GM23338 (cell line): Measurements from ENCODE around the gene POPDC2. TPM values are rescaled to one million over a fixed set of nuclear protein-coding genes. Genes with fewer than 3 reads are reported as not detected.
"Not testable (repeated sequence)": the region's sequence is repeated elsewhere in the genome, so short reads cannot be mapped to it uniquely, and the experiment has no call there.

Experiments
- ATAC-seq: fragments of 200-7000 bp; cut with Tn5 transposase; 3 replicates; pipeline ENCODE4 v1.9.1; 2020
- DNase-seq: peaks from one replicate; pipeline ENCODE4 v3.0.0-alpha.2; 2015; ENCODE audit warnings: low spot score
- H2AFZ ChIP-seq: fragments of 200-600 bp; sonication (generic); 2 replicates; pipeline ENCODE4 v1.8.0; 2016; ENCODE audit warnings: antibody characterized with exemption, mild to moderate bottlenecking, moderate library complexity
- H3F3A ChIP-seq: fragments of 200-600 bp; sonication (generic); replicated peaks from 2 replicates; pipeline ENCODE4 v1.8.0; 2017; ENCODE audit warnings: antibody characterized with exemption, mixed run types, low read depth
- H3K27ac ChIP-seq: fragments of 200-600 bp; sonication (generic); 2 replicates; pipeline ENCODE4 v1.6.1; 2016; ENCODE audit warnings: low read depth
- H3K27me3 ChIP-seq: fragments of 200-600 bp; sonication (generic); 2 replicates; pipeline ENCODE4 v1.8.0; 2016; ENCODE audit warnings: mild to moderate bottlenecking, mixed run types, moderate library complexity; ENCODE audit not compliant: insufficient read depth
- H3K36me3 ChIP-seq: fragments of 200-600 bp; sonication (generic); 2 replicates; pipeline ENCODE4 v1.8.0; 2016; ENCODE audit warnings: mild to moderate bottlenecking; ENCODE audit not compliant: insufficient read depth
- H3K4me1 ChIP-seq: fragments of 200-600 bp; sonication (generic); 2 replicates; pipeline ENCODE4 v1.8.0; 2016; ENCODE audit warnings: mild to moderate bottlenecking, moderate library complexity; ENCODE audit not compliant: insufficient read depth
- H3K4me2 ChIP-seq: fragments of 200-600 bp; sonication (generic); 2 replicates; pipeline ENCODE4 v1.7.1; 2017; ENCODE audit warnings: mixed run types
- H3K4me3 ChIP-seq: fragments of 200-600 bp; sonication (generic); 2 replicates; pipeline ENCODE4 v1.6.1; 2016; ENCODE audit warnings: mixed run types
- H3K79me2 ChIP-seq: fragments of 200-600 bp; sonication (generic); replicated peaks from 2 replicates; pipeline ENCODE4 v1.8.0; 2017; ENCODE audit warnings: mild to moderate bottlenecking; ENCODE audit not compliant: insufficient read depth
- H3K9me2 ChIP-seq: fragments of 200-600 bp; sonication (generic); 2 replicates; pipeline ENCODE4 v1.8.0; 2017; ENCODE audit not compliant: insufficient read depth
- H4K20me1 ChIP-seq: fragments of 200-600 bp; sonication (generic); replicated peaks from 2 replicates; pipeline ENCODE4 v1.8.0; 2017; ENCODE audit warnings: mild to moderate bottlenecking; ENCODE audit not compliant: insufficient read depth
- H3K27ac Mint-ChIP-seq: 2 replicates; pipeline ENCODE4 v1.8.0; 2020; ENCODE audit warnings: inconsistent platforms, mild to moderate bottlenecking, moderate library complexity, mixed read lengths
- H3K27me3 Mint-ChIP-seq: 3 replicates; pipeline ENCODE4 v1.8.0; 2022; ENCODE audit warnings: low read depth, mild to moderate bottlenecking, moderate library complexity, mixed read lengths, inconsistent platforms; ENCODE audit not compliant: insufficient read depth, poor library complexity
- H3K36me3 Mint-ChIP-seq: 3 replicates; pipeline ENCODE4 v1.8.0; 2021; ENCODE audit warnings: low read depth, mild to moderate bottlenecking, inconsistent platforms, moderate library complexity, mixed read lengths
- H3K4me1 Mint-ChIP-seq: 3 replicates; pipeline ENCODE4 v1.8.0; 2020; ENCODE audit warnings: mild to moderate bottlenecking, inconsistent platforms, mixed read lengths
- H3K4me3 Mint-ChIP-seq: 3 replicates; pipeline ENCODE4 v1.8.0; 2021; ENCODE audit warnings: moderate library complexity, mild to moderate bottlenecking, inconsistent platforms, mixed read lengths
- H3K9me3 Mint-ChIP-seq: 3 replicates; pipeline ENCODE4 v1.8.0; 2020; ENCODE audit warnings: moderate library complexity, mild to moderate bottlenecking, inconsistent platforms, mixed read lengths
- CREB1 ChIP-seq: fragments of 250-450 bp; sonication (Bioruptor Pico); IDR thresholded peaks from 2 replicates; pipeline ENCODE4 v1.5.0; 2020; ENCODE audit warnings: low read depth, mild to moderate bottlenecking, moderate library complexity
- EZH2 ChIP-seq: fragments of 200-600 bp; sonication (generic); IDR thresholded peaks from one replicate; pipeline ENCODE4 v1.8.0; 2017; ENCODE audit warnings: antibody characterized with exemption, mild to moderate bottlenecking, low read depth; ENCODE audit not compliant: unreplicated experiment
- EZH2phosphoT487 ChIP-seq: fragments of 200-600 bp; sonication (generic); IDR thresholded peaks from one replicate; pipeline ENCODE4 v1.8.1; 2018; ENCODE audit warnings: antibody characterized with exemption; ENCODE audit not compliant: unreplicated experiment
- JUNB ChIP-seq: IDR thresholded peaks from one replicate; pipeline ENCODE4 v1.6.1; 2016; ENCODE audit warnings: antibody characterized with exemption; ENCODE audit not compliant: unreplicated experiment
- POLR2AphosphoS5 ChIP-seq: IDR thresholded peaks from 2 replicates; pipeline ENCODE4 v1.6.1; 2016; ENCODE audit warnings: antibody characterized with exemption, low read depth
- STAT1 ChIP-seq: IDR thresholded peaks from one replicate; pipeline ENCODE4 v1.6.1; 2016; ENCODE audit warnings: antibody characterized with exemption; ENCODE audit not compliant: unreplicated experiment
- ZNF114 ChIP-seq: fragments of 250-450 bp; sonication (Bioruptor Pico); IDR thresholded peaks from 2 replicates; pipeline ENCODE4 v1.5.0; 2020; ENCODE audit warnings: mild to moderate bottlenecking, moderate library complexity
- ZNF331 ChIP-seq: fragments of 250-450 bp; sonication (Bioruptor Pico); IDR thresholded peaks from 2 replicates; pipeline ENCODE4 v1.5.0; 2020; ENCODE audit warnings: low read depth, mild to moderate bottlenecking, moderate library complexity
- polyA plus RNA-seq: library from polyadenylated mRNA; unstranded; fragments of >200 nt; fragmentation: Nextera tagmentation; extraction: Ambion mirVana; gene quantifications from 2 replicates; pipeline ENCODE4 v1.2.1, GENCODE V29; 2016
- total RNA-seq: library from RNA; depleted of rRNA; stranded (reverse); fragments of >200 nt; shearing (Covaris generic); gene quantifications from 2 replicates; pipeline ENCODE4 v1.2.3, GENCODE V29; 2014
- TF ChIP-seq, protein P1 (sequence below): IDR thresholded peaks from one replicate; pipeline ENCODE4 v1.6.1; 2018; ENCODE audit warnings: antibody characterized with exemption; ENCODE audit not compliant: unreplicated experiment
- TF ChIP-seq, protein P2 (sequence below): IDR thresholded peaks from 2 replicates; pipeline ENCODE4 v1.6.1; 2016; ENCODE audit warnings: antibody characterized with exemption
- TF ChIP-seq, protein P3 (sequence below), 2 experiments: fragments of 200-600 bp in 1 of 2; sonication (generic) in 1 of 2; conservative IDR thresholded peaks; 2 replicates each; pipeline versions ENCODE4 v1.5.1 to v1.6.1; 2016 to 2017; ENCODE audit warnings: antibody characterized with exemption in 2 of 2, low read depth in 2 of 2, mild to moderate bottlenecking in 2 of 2, moderate library complexity in 1 of 2

The POPDC2 gene
- total and polyA plus RNA-seq, 2 experiments from 2014 or later = 0.36 TPM; not detected in 1

DNA sequence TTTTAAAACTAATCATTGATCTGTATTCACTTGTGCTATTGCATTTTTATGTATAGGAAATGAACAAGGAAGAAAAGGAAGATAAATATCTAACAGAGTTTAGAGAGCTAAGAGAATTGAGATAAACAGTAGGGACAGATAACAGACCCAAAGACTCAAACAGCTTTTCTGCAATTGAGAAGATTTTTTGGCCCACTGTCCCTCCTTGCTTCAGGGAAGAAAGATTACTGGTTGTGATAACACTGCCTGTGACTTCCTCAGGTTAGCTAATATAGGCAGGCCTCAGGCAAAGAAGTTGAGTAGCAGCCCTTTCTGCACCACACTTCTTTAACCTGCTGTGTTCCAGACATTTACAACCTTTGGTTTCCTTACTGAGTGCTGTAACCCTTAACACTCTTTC lies 19.5 kb upstream of the POPDC2 start (continued):
- TF ChIP-seq, protein P1, sequence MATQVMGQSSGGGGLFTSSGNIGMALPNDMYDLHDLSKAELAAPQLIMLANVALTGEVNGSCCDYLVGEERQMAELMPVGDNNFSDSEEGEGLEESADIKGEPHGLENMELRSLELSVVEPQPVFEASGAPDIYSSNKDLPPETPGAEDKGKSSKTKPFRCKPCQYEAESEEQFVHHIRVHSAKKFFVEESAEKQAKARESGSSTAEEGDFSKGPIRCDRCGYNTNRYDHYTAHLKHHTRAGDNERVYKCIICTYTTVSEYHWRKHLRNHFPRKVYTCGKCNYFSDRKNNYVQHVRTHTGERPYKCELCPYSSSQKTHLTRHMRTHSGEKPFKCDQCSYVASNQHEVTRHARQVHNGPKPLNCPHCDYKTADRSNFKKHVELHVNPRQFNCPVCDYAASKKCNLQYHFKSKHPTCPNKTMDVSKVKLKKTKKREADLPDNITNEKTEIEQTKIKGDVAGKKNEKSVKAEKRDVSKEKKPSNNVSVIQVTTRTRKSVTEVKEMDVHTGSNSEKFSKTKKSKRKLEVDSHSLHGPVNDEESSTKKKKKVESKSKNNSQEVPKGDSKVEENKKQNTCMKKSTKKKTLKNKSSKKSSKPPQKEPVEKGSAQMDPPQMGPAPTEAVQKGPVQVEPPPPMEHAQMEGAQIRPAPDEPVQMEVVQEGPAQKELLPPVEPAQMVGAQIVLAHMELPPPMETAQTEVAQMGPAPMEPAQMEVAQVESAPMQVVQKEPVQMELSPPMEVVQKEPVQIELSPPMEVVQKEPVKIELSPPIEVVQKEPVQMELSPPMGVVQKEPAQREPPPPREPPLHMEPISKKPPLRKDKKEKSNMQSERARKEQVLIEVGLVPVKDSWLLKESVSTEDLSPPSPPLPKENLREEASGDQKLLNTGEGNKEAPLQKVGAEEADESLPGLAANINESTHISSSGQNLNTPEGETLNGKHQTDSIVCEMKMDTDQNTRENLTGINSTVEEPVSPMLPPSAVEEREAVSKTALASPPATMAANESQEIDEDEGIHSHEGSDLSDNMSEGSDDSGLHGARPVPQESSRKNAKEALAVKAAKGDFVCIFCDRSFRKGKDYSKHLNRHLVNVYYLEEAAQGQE = no peak
- TF ChIP-seq ZNF331 (CRISPR knock-in tag) = no peak

DNA sequence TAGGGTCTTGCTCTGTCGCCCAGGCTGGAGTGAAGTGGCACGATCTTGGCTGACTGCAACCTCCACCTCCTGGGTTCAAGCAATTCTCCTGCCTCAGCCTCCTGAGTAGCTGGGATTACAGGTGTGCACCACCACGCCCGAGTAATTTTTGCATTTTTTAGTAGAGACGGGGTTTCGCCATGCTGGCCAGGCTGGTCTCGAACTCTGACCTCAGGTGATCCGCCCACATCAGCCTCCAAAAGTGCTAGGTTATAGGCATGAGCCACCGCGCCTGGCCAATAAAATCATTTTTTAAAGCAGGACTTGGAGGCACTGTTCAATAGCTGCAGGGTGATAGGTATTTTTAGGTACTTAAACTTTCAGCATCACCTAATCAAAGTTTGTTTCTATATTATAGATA lies 17.8 kb upstream of the POPDC2 start:
- H3K4me3 Mint-ChIP-seq = not testable (repeated sequence)

DNA sequence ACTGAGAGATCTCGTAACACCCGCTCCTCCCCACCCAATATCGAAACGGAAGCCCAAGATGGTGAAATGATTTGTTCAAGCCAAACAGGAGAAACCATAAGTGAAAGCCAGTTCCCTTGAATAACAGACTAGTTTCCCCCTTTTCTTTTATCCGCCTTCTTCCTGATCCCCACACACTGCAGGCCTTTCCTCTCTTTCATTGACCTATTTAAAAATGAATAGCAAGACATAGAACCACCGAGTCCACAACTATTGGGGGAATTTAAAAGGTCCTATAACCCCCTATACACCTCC lies 17.2 kb upstream of the POPDC2 start:
- peak overlapping the region; percentile 97 for H3K27ac Mint-ChIP-seq
- H3K27me3 ChIP-seq = no peaks in the 10 kb centered on the region
- peaks cover 8% of the 10 kb centered on the region for H3K27me3 Mint-ChIP-seq
- TF ChIP-seq EZH2phosphoT487 (no peak), JUNB (no peak), STAT1 (no peak), POLR2AphosphoS5 (no peak), EZH2 (no peak), CREB1 (CRISPR knock-in tag) (no peak), ZNF114 (CRISPR knock-in tag) (no peak), ZNF331 (CRISPR knock-in tag) (no peak)
- TF ChIP-seq, protein P2, sequence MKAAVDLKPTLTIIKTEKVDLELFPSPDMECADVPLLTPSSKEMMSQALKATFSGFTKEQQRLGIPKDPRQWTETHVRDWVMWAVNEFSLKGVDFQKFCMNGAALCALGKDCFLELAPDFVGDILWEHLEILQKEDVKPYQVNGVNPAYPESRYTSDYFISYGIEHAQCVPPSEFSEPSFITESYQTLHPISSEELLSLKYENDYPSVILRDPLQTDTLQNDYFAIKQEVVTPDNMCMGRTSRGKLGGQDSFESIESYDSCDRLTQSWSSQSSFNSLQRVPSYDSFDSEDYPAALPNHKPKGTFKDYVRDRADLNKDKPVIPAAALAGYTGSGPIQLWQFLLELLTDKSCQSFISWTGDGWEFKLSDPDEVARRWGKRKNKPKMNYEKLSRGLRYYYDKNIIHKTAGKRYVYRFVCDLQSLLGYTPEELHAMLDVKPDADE = no peak
- TF ChIP-seq, protein P1 = no peak
- TF ChIP-seq, protein P3, sequence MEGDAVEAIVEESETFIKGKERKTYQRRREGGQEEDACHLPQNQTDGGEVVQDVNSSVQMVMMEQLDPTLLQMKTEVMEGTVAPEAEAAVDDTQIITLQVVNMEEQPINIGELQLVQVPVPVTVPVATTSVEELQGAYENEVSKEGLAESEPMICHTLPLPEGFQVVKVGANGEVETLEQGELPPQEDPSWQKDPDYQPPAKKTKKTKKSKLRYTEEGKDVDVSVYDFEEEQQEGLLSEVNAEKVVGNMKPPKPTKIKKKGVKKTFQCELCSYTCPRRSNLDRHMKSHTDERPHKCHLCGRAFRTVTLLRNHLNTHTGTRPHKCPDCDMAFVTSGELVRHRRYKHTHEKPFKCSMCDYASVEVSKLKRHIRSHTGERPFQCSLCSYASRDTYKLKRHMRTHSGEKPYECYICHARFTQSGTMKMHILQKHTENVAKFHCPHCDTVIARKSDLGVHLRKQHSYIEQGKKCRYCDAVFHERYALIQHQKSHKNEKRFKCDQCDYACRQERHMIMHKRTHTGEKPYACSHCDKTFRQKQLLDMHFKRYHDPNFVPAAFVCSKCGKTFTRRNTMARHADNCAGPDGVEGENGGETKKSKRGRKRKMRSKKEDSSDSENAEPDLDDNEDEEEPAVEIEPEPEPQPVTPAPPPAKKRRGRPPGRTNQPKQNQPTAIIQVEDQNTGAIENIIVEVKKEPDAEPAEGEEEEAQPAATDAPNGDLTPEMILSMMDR (conservative IDR thresholded peaks at IDR 0.05; ENCODE audit: low read depth in 2 of 2) = no peak

More for the DNA sequence above, 17.8 kb upstream of the POPDC2 start:
- not testable (repeated sequence) for H3K9me2 ChIP-seq, H3K27me3 ChIP-seq, ATAC-seq, H3K27ac ChIP-seq, H2AFZ ChIP-seq, H3F3A ChIP-seq, H3K4me2 ChIP-seq, H3K36me3 ChIP-seq, H3K27ac Mint-ChIP-seq, H3K4me1 ChIP-seq, DNase-seq, H3K4me3 ChIP-seq, H3K9me3 Mint-ChIP-seq, H4K20me1 ChIP-seq, H3K27me3 Mint-ChIP-seq
- H3K79me2 ChIP-seq = peaks cover 17% of the 10 kb centered on the region
- peaks cover 15% of the 10 kb centered on the region; the same call in 1 of the 3 replicates for H3K4me1 Mint-ChIP-seq
- peaks cover 21% of the 10 kb centered on the region for H3K36me3 Mint-ChIP-seq

More for the DNA sequence above, 17.2 kb upstream of the POPDC2 start:
- Mint-ChIP-seq H3K9me3 (no peaks in the 10 kb centered on the region), H3K4me3 (peak overlapping the region; percentile 94), H3K4me1 (peaks cover 15% of the 10 kb centered on the region; the same call in 1 of the 3 replicates), H3K36me3 (peaks cover 27% of the 10 kb centered on the region)
- Histone ChIP-seq H3K27ac (peak overlapping the region; percentile 82), H3K79me2 (peaks cover 17% of the 10 kb centered on the region), H4K20me1 (no peaks in the 10 kb centered on the region), H3K36me3 (peaks cover 14% of the 10 kb centered on the region), H3K4me3 (peak overlapping the region; percentile 75), H3K9me2 (no peaks in the 10 kb centered on the region), H2AFZ (peak overlapping the region; percentile 1; the same call in 1 of the 2 replicates), H3K4me2 (peak overlapping the region; percentile 70), H3K4me1 (peaks cover 6% of the 10 kb centered on the region; the same call in 1 of the 2 replicates), H3F3A (no peaks in the 10 kb centered on the region)
- peak; percentile 19 for ATAC-seq
- no peak for DNase-seq
